ENCODE measurements around the gene GPSM1.

GPSM1 gene

DNA sequence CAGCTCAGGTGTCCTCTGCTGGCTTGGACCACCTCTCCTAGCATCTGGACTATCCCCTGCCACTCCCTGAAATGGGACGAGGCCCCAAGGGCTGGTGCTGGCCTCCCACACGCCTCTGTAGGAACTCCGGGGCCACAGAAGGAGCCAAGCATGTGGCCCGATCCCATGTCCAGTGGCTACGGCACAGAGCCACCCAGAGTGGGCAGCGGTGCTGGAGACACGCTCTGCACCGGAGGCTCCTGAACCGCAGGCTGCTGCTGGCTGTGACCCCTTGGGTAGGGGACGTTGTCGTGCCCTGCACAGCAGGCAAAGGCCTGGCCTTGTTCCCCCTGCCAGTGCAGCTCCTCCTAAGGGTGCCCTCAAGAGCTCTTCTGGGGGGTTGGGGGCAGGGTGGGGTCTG is 52.6 kb downstream of the GPSM1 start:
- DNase-seq = no peak

DNA sequence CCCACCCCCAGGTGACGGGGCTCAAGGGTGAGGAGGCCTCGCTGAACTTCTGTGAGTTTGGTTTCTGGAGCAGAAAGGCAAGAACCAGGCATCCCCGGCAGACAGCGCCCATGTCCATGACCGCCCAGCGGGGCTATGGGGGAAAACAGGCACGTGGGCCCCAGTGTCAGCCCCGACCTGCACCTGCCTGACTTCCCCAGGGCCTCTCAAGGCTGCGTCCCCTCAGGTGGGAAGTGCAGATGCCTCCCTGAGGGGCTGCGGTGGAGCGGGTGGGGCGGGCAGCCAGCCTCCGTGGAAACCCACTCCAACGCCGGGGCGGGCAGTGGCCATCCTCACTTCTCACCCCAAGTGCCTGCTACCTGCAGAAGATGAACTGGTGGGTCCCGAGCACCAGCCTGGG is 53.0 kb downstream of the GPSM1 start:
- no peak for DNase-seq

DNA sequence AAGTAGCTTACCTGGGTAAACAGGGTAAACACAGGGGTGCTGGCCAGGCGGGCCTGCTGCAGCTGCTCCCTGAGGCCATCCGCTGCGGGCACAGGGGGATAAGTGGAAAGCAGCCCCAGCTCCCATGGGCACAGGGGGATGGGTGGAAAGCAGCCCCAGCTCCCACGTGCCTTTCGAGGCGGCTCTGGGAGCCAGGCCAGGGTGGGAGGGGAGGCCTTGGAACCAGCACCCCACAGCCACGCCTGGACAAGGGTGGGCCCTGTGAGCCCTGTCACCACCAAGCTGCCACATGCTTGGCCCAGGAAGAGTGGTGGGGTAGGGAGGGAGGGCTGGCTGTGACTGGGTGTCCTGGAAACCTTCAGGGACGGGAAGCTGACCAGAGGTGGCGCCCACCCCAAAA is 54.0 kb downstream of the GPSM1 start:
- no peak for DNase-seq

DNA sequence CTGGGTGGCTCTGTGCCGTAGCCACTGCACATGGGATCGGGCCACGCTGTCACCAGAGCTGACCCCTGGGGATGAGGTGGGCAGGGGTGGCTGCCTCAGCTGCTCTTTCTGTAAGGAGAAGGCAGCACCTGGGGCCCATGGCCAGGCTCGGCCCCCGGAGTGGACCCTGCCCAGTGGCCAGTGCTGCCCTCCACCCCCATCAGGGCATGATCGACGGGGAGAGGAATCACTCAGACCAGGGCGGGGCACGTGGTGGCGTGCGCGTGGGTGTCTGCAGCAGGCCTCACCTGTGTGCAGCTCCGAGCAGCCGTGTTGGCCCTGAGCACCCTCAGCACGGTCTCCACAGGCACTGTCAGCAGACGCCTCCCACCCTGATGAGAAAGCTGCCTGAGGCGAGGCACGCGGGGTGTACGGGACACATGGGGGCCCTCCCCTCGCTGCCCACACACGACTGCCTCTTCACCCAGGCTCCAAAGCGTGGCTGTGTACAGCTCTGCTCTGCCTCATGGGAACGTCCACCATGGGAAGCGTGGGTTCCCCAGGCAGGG is 54.7 kb downstream of the GPSM1 start:
- no peak for DNase-seq

DNA sequence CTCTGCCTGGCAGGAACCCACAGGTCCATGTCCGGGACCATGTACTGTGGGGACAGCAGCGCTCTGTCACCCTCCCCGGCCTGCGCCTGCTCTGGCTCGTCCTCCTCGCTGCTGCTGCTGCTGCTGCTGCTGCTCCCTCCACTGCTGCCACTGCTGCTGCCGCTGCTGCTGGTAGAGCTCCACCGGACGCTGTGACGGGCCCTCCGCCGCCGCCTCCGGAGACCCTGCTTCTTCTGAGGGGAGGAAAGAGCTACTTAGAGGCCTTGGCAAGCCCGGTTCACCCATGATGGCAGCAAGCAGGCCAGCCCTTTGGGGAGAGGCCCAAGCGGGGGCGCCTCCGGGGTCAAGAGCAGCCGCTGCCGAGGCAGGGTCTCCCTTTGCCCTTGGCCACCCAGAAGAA is 56.1 kb downstream of the GPSM1 start:
- no peak for DNase-seq

DNA sequence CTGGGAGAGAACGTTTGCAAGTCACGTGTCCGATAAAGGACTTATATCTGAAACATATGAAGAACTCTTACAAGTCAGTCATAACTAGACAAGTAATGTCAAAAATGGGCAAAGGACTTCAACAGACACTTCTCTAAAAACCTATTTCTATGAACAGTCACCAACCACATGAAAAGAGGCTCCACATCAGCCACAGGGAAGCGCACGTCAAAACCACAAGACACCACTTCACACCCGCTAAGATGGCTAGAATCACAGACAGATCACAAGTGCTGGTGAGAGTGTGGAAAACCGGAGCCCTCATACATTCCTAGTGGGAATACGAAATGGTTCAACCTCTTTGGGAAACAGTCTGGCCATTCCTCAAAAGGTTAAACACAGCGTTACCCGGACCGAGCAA is 57.7 kb downstream of the GPSM1 start:
- DNase-seq = no peak

DNA sequence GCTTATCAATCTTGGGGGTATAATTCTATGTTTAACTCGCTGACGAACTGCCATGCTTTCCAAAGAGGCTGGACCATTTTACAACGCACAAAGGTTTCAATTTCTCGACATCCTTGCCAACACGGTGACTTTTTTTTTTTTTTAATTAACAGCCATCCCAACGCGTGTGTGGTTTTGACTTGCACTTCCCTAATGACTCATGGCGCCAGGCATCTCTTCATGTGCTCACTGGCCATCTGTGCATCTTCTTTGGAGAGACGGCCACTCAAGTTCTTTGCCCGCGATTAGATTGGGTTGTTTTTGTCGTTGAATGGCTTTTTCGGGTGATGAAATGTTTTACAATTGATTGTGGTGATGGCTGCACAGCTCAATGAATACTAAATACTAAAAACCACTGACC is 58.7 kb downstream of the GPSM1 start:
- no peak for DNase-seq

DNA sequence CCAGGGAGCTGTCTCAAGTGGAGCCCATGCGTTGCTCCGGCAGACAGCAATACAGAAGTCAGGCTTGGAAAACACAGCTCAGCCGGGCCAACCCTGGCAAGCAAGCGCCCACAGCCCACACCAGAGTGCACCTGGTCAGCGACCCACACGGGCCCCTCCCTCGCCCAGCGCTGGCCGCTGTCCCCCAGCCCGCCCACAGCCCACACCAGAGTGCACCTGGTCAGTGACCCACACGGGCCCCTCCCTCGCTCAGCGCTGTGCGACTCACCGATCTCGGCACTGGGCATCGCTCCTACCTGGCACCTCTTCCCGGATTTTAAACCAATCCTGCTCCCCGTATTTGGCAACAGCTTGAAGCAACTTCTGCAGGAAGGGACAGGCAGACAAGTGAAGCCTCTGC is 59.9 kb downstream of the GPSM1 start:
- DNase-seq = no peak

DNA sequence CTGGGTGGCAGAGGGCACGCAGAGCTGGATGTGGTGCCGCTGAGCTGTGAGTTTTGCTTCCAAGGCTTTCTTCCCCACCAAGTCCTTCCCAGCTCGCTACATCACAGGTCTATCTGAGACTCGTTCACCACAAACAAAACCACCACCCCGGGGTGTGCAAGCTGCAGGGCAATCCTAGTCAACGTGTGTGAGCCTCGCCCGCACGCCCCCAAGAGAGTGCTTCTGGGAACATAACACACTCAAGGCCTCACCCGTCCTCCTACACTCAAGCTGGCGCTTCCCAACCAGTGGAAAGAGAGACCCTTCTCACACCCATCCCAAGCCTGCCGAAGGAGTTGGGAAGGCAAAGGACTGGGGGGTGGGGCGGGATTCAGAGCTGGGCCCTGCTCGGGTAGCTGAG is 62.1 kb downstream of the GPSM1 start:
- no peak for DNase-seq

DNA sequence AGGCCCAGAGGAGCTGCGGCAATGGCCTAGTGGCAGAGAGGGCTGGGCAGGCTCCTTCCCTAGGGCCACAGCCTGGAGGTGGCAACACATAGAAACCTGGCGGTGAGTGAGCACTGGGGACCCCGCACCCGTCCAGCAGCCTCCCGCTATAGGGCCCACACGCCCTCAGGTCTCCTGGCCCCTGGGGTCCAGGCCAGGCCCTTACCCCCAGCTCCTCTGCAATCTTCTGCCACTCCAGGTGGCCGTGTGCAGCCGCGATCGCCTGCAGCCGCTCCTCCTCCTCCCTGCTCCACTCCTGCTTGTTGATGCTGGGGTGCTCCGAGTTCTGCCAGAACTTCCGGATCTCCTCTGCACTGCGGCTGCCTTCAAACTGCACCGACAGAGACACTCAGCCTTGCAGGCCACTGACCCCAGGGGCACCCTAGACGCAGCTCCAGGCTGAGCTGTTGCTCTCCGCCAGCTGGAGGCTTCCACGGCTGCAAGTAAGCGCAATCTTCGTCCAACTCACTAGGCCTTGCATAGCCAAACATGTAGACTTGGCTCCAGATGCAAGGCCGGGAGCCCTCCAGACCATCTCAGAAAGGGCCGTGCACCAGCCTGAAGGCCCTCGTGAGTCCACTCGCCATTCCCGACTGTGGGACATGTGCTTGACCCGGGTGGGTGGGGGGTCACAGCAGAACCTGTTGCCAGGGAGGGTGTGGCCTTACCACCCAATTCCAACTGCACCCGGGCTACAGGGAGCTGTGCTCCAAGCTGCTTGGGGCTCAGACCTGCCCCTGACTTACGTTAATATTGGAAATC is 64.6 kb downstream of the GPSM1 start:
- no peak for DNase-seq

DNA sequence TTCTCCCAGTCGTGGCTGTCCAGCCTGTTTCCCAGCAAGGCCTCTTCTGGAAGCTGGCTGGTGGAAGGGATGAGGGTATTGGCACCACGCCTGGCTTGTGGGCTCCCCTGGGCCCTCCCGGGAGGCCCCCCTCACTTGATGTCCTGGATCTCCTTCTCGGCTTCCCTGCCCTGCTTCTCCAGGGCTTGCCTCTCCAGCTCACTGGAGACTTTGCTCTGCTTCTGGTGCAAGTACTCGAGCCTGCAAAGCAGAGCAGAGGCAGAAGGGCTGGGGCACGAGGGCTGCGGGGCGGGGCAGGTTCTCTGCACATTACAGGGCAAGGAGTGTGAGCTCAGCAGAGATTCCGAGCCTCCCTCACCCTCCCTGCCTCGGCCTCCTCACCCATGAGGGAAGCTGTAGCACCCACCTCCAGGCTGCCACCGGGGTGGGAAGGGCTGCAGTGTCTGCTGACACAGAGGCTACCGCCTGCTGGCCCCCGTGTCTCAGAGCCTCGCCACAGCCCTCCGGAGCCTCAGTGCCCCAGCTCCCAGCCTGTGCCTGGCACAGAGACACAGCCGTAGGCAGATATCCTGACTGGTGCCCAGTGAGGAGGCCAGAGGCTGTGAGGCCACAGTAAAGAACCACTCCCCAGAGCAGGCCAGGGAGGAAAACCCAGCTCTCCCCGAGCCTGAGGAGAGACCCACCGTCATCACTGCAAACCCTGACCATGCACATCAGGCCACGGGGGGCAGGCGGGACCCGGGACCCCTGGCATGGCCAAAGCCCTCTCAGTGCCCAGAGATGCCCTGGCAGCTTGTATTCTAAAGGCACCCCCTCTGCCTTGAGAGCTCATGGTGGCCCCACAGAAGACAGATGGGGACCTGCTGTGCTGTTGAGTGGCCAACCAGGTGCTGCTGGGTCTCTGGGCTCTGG is 65.5 kb downstream of the GPSM1 start:
- no peak for DNase-seq

DNA sequence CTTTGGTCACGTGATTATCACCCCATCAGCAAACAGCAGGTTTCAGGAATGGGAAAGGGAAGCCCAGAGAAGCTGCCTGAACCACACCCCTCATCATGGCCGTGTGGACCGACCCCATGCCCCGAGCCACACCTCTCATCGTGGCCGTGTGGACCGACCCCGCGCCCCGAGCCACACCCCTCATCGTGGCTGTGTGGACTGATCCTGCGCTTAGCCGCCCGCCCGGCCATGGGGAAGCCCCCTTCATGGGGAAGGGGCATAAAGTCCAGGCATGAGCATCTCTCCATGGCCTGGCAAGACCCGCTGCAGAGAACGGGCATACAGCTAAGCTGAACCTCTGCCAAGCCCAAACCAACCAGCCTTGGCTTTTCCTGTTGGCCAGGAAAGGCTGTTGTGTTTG is 66.2 kb downstream of the GPSM1 start:
- DNase-seq = no peak

DNA sequence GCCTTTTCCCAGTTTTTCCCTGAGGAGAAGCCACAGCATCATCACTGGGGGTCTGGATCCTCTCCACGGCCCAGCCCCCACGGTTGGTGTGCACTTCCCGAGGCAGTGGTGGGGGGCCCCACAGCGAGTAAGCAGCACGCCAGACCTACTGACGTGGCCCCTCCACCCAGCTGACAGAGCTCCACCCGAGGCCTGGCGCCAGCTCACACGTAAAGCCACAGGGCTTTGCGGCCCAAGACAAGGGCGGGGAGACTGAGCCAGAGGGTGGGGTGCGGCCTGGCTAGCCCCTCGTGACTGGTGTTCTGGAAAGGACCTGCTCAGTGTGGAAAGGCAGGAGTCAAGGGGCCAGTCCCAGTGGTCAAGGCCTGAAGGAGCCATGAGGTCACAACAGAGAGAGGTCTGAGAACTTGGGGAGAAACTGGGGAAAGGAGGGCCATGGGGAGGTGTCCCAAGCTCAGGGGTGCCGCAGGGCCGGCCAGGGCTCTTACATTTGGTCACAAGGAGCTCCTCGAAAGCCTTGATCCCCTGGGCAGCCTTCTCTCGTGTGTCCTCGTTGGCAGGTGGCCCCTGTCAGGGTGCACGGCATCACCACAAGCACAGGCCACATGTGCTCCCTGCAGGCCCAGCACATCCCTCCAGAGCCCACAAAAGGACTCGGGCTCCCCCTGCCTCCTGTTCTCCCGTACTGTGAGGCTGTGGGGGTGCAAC is 67.1 kb downstream of the GPSM1 start:
- no peak for DNase-seq

DNA sequence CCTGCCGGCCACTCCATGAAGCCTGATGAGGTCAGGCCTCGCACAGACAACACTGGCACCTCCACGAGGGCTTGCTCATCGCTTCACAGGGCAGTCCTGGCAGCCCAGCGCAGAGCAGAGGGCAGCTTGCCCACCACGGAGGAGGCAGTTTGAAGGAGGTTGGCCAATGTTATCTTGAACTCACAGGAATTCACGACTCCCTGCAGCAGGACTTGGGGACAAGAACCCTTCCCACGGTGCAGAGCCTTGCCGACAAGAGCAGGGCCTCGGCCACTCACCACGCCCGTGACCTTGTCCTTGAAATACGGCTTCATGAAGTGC is 67.6 kb downstream of the GPSM1 start:
- DNase-seq = no peak

DNA sequence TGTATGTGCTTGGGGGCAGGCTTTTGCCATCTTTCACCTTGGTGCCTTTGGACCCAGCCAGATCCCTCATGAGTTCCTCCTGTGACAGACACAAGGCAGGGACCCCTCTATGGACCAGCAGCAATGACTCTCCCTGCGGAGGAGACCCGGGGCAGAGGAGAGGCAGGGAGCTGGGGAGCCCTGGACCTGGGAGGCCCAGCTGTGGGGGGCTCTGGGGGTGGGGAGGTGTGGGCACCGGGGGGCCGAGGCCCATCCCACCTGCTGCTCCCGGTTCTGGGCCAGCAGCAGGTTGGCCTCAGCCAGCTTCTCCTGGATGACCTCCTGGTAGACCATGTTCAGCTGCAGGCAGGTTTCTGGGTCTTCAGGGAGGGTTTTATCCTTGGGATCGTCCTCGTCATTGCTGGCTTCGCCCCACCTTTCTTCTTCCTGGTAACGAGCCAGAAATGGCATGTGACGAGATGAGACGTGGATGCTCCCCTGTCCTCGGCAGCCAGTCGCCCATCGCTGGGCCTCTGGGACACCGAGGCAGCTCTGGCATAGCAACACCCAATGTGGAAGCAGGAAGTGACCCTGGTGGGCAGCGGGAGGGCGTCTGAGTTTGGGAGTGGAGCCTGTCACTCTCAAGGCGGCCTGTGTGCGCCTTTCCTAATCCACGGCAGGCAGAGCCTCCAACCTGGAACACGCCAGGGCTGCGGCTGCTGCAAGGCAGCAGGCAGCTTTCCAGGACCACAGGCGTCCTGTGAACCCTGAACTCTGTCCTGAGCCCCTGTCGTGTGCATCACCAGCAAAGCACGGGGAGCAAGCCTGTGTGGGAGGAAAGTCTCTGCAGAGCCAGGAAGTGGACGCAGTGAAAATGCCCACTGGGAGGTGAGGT is 68.2 kb downstream of the GPSM1 start:
- no peak for DNase-seq

DNA sequence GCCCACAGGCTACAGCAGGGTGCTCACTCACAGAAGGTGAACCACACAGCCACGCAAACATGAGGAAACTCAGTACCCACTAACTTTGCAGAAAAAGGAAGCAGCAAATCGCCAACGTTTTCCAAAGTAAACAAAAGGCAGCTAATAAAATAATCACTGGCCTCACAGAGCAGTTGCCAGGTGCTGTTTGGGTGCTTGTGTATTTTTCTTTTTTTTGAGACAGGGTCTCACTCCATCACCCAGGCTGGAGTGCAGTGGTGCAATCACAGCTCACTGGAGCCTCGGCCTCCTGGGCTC is 68.8 kb downstream of the GPSM1 start:
- no peak for DNase-seq

DNA sequence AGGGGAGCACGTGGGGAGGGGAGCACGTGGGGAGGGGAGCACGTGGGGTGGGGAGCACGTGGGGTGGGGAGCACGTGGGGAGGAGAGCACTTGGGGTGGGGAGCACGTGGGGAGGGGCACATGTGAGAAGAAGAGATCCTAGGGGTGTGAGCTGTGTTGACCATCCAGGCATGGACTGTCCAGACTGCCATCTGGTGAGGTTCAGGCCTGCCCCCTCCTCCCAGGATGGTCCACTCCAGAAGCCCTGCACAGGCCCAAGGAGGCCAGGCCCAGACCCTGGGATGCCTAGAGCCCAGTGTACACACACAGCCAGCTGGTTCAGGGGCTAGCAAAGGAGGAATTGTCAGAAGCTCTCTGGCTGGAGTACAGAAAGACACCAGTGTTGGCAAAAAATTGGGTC is 70.3 kb downstream of the GPSM1 start:
- DNase-seq = no peak

DNA sequence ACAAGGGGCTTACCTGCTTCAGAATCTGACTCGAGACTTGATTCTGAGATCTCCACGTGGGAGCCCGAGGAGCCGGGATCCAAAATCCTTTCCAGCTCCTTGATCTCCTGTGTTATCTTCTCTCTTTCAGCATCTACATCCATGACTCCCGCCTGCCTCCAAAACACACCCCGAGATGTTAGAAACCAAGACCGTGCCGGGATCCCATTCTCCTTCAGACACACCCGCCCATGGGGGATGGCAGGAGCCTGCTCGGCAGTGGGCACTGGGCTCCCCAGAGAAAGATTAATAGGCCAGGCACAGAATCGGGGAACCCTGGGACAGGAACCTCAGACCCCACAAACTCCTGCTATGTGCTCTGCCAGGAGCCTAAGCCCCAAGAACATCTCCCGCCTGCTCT is 70.9 kb downstream of the GPSM1 start:
- no peak for DNase-seq

DNA sequence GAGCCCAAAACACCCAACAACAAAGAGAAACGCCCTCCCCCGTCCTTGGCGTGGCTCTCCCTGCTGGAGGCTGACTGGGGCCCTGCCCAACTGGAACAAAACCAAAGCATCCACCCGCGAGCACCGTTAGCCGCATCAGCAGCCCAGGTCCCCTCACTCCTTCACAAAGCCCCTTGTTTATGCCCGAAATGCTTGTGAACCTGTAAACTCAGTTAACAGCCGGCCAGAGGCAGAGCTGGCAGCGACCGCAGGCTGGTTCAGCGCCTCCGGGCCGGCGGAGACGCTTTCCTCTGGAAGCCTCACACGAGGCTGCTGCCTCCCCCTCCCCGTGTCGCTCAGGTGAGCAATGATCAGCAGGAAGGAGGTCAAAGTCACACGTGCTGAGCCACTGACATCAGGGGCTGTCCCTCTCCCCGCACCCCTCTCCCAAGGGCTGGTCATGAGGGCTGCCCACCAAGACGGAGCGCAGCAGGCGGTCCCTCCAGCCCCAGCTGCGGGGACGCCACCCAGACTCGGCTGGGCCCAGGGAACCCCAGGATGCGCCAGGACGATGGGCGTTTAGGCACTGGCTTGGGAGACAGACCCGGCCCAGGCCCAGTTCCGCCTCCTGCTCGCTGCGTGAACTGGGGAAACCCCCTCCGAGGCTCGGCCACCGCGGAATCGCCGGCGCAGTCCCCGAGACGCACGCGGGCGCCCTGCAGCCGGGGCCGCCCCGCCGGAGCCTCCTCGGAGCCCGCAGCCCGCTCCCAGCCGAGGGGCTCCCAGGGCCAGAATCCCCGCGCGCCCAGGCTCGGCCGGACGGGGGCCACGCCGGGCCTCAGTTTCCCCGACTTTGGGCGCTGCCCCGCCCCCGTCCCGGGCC is 72.1 kb downstream of the GPSM1 start:
- DNase-seq = peak; percentile 62

DNA sequence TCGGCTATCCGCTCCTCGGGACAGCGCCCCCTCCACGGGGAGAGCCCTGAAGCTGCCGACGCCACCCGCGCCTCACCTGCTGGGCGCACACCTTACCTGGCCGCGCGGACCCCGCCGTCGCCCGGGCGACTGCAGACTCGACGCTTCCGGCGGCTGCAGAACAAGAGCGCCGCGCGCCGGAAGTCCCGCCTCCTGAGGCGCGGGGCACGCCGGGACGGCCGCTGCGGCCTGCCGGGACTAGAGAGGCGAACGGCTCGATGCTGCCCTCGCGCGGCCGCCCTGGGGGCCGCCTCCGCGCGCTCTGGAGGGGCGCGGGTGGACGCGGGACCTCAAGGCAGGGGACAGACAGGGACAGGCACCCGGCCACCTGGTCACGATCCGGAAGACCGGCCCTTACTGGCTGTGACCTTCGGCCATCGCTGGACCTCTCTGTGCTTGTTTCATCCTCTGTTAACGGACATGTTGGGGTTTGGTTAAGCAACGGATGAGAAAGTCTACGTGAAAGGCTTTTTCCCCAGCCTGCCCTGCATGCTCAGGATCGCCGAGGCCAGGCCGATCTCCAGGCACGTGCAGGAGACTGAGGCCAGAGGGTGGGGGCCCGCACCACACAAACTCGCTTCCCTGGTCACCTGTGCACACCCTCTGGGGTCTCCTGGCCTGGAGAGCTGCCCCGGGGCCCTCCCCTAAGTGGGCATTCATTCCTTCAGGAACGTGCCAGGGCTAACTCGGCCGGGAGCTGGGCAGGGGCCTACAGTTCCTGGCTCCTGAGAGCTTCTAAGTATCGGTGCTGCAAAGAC is 72.9 kb downstream of the GPSM1 start, which contains the start of gene SNAPC4:
Gene SNAPC4, minus strand, starts transcription at position 133 of the 797 bp plus-strand sequence. CDS start 1,742 bp downstream, outside the sequence.
- DNase-seq = peak; percentile 97
